Endothelial cell of umbilical vein (primary cell): ENCODE measurements around the gene GATA3. TPM values are rescaled to one million over a fixed set of nuclear protein-coding genes. Genes with fewer than 3 reads are reported as not detected.
A peak's percentile ranks its signal among the peaks of the same experiment; 100 is the strongest.

Source experiments
- BruUV-seq: library from RNA; stranded (reverse); fragments of 400-500 nt; replicated peaks from 2 replicates; lab custom pipeline; 2021; lab: Mats Ljungman, UMichigan
- CTCF ChIA-PET: fragments of 300-600, 350-600 bp; sonication (Branson Sonifier 250); formaldehyde crosslinking; loops from one replicate; lab custom pipeline; 2021; ENCODE audit warnings: antibody characterized with exemption, inconsistent platforms; lab: Charles Lee
- POLR2A ChIA-PET: fragments of 300-600, 350-600 bp; sonication (Branson Sonifier 250); formaldehyde crosslinking; loops from one replicate; lab custom pipeline; 2021; ENCODE audit warnings: antibody characterized with exemption, inconsistent platforms; lab: Charles Lee
- DNase-seq: peaks from one replicate; pipeline ENCODE4 v3.0.0-alpha.2; 2011; ENCODE audit warnings: low read depth, low spot score
- FAIRE-seq: peaks from 2 replicates; lab custom pipeline; 2011; peaks lifted over from hg19 to GRCh38; lab: Jason Lieb, UNC
- H2AFZ ChIP-seq: 2 replicates; pipeline ENCODE4 v1.6.0; 2012; ENCODE audit warnings: low read depth, low read length, control low read depth, inconsistent platforms
- H3K27ac ChIP-seq: 2 replicates; pipeline ENCODE4 v1.5.1; 2011; ENCODE audit warnings: low read depth, mild to moderate bottlenecking, control low read depth, low read length, moderate library complexity; ENCODE audit not compliant: insufficient read depth
- H3K27me3 ChIP-seq, 2 experiments: 2 replicates each; pipeline versions ENCODE4 v1.6.0 to v1.6.1; 2011; ENCODE audit warnings: low read length in 2 of 2, mixed read lengths in 1 of 2; ENCODE audit not compliant: control insufficient read depth in 2 of 2, insufficient read depth in 2 of 2
- H3K36me3 ChIP-seq, 2 experiments: 2 replicates in 1 of 2; 3 replicates in 1 of 2; pipeline ENCODE4 v1.5.1; 2011; ENCODE audit warnings: low read length in 2 of 2, mild to moderate bottlenecking in 1 of 2, moderate library complexity in 1 of 2; ENCODE audit not compliant: control insufficient read depth in 2 of 2, insufficient read depth in 2 of 2; ENCODE audit errors: extremely low read depth in 1 of 2
- H3K4me1 ChIP-seq: 3 replicates; pipeline ENCODE4 v1.5.1; 2011; ENCODE audit warnings: mild to moderate bottlenecking, low read length; ENCODE audit not compliant: control insufficient read depth, insufficient read depth; ENCODE audit errors: extremely low read depth
- H3K4me2 ChIP-seq: 2 replicates; pipeline ENCODE4 v1.6.1; 2011; ENCODE audit warnings: low read length, control low read depth, mixed read lengths; ENCODE audit not compliant: insufficient read depth
- H3K4me3 ChIP-seq, 3 experiments: fragments of 200-600 bp in 1 of 3; sonication (generic), shearing (Covaris generic) in 1 of 3; replicated peaks in 1 of 3; 2 replicates each; pipeline ENCODE4 v1.5.1; 2011 to 2016; ENCODE audit warnings: control low read depth in 3 of 3, low read length in 3 of 3, mild to moderate bottlenecking in 2 of 3, inconsistent platforms in 1 of 3, low read depth in 1 of 3, moderate library complexity in 1 of 3; ENCODE audit not compliant: insufficient read depth in 1 of 3
- H3K79me2 ChIP-seq: 2 replicates; pipeline ENCODE4 v1.6.0; 2012; ENCODE audit warnings: low read length, inconsistent platforms; ENCODE audit not compliant: control insufficient read depth, insufficient read depth
- H3K9ac ChIP-seq: replicated peaks from 2 replicates; pipeline ENCODE3; 2011; ENCODE audit warnings: low read length, control low read depth; ENCODE audit not compliant: insufficient read depth; ENCODE audit errors: extremely low read depth
- H3K9me1 ChIP-seq: replicated peaks from 3 replicates; pipeline ENCODE4 v1.6.0; 2011; ENCODE audit warnings: mild to moderate bottlenecking, low read length; ENCODE audit not compliant: control insufficient read depth, insufficient read depth; ENCODE audit errors: extremely low read depth
- H3K9me3 ChIP-seq: replicated peaks from 2 replicates; pipeline ENCODE4 v1.5.1; 2012; ENCODE audit warnings: low read length, inconsistent platforms; ENCODE audit not compliant: control insufficient read depth, insufficient read depth
- H4K20me1 ChIP-seq: replicated peaks from 2 replicates; pipeline ENCODE3; 2011; ENCODE audit warnings: mild to moderate bottlenecking, low read length; ENCODE audit not compliant: control insufficient read depth, insufficient read depth; ENCODE audit errors: extremely low read depth
- EZH2 ChIP-seq: IDR thresholded peaks from 2 replicates; pipeline ENCODE4 v1.6.1; 2012; ENCODE audit warnings: borderline replicate concordance, low read depth, mild to moderate bottlenecking, moderate library complexity, low read length, inconsistent platforms; ENCODE audit not compliant: severe bottlenecking
- FOS ChIP-seq: IDR thresholded peaks from 2 replicates; pipeline ENCODE4 v1.6.1; 2011; ENCODE audit warnings: mild to moderate bottlenecking, low read length, moderate library complexity, borderline replicate concordance; ENCODE audit not compliant: insufficient read depth
- GATA2 ChIP-seq: IDR thresholded peaks from 2 replicates; pipeline ENCODE4 v1.7.0; 2011; ENCODE audit warnings: low read depth, mild to moderate bottlenecking, moderate library complexity, mixed read lengths, low read length; ENCODE audit not compliant: insufficient read length, insufficient read depth
- JUN ChIP-seq: IDR thresholded peaks from 2 replicates; pipeline ENCODE4 v1.6.1; 2011; ENCODE audit warnings: borderline replicate concordance, low read depth; ENCODE audit not compliant: insufficient read length, insufficient read depth
- MYC ChIP-seq: IDR thresholded peaks from one replicate; pipeline ENCODE4 v1.6.1; 2011; ENCODE audit warnings: mild to moderate bottlenecking, low read depth, low read length
- POLR2A ChIP-seq: IDR thresholded peaks from 2 replicates; pipeline ENCODE4 v1.6.1; 2012; ENCODE audit warnings: low read depth, mild to moderate bottlenecking, control low read depth, low read length
- POLR2AphosphoS5 ChIP-seq: IDR thresholded peaks from 2 replicates; pipeline ENCODE4 v1.6.1; 2012; ENCODE audit warnings: low read depth, mild to moderate bottlenecking, control low read depth, low read length, moderate library complexity; ENCODE audit not compliant: insufficient read depth
- dilution Hi-C: fragments of 300-500 bp; cut with MboI; formaldehyde crosslinking; loops from one replicate; pipeline ENCODE4 v1.15.0; 2019; ENCODE audit warnings: low sequenced_read_pairs; ENCODE audit not compliant: extremely low pct_ligation_motif_present
- intact Hi-C: fragments of 100-400 bp; cut with micrococcal nuclease; formaldehyde crosslinking; loops from one replicate; pipeline ENCODE4 v1.10.0; 2022
- polyA plus RNA-seq, 4 experiments: library from polyadenylated mRNA; depleted of rRNA in 3 of 4; stranded (reverse) in 3 of 4; unstranded in 1 of 4; fragments of >200 nt; gene quantifications; 2 replicates each; pipeline versions ENCODE4 v1.2.1 to v1.2.3, GENCODE V29; 2011 to 2012; ENCODE audit warnings: missing spikeins in 1 of 4
- total RNA-seq: library from RNA; stranded (reverse); gene quantifications from 2 replicates; pipeline ENCODE4 v1.2.3, GENCODE V29; 2021
- TF ChIP-seq, protein P1 (sequence below): IDR thresholded peaks from 2 replicates; pipeline ENCODE4 v1.6.1; 2011; ENCODE audit not compliant: insufficient read depth, insufficient read length
- TF ChIP-seq, protein P2 (sequence below), 2 donors: IDR thresholded peaks; 1 replicate in 1 of 2; 2 replicates in 1 of 2; pipeline ENCODE4 v1.5.1; 2011; ENCODE audit warnings: low read length in 2 of 2, mild to moderate bottlenecking in 2 of 2, moderate library complexity in 2 of 2, control low read depth in 1 of 2, inconsistent platforms in 1 of 2, low read depth in 1 of 2; ENCODE audit not compliant: insufficient read depth in 1 of 2; ENCODE audit errors: extremely low read depth in 1 of 2

Gene GATA3
- total and polyA plus RNA-seq, 2 donors (not counting 3 experiments of a cell fraction or from before 2014, with no cell fraction given): 9.3 to 33.0 TPM

DNA sequence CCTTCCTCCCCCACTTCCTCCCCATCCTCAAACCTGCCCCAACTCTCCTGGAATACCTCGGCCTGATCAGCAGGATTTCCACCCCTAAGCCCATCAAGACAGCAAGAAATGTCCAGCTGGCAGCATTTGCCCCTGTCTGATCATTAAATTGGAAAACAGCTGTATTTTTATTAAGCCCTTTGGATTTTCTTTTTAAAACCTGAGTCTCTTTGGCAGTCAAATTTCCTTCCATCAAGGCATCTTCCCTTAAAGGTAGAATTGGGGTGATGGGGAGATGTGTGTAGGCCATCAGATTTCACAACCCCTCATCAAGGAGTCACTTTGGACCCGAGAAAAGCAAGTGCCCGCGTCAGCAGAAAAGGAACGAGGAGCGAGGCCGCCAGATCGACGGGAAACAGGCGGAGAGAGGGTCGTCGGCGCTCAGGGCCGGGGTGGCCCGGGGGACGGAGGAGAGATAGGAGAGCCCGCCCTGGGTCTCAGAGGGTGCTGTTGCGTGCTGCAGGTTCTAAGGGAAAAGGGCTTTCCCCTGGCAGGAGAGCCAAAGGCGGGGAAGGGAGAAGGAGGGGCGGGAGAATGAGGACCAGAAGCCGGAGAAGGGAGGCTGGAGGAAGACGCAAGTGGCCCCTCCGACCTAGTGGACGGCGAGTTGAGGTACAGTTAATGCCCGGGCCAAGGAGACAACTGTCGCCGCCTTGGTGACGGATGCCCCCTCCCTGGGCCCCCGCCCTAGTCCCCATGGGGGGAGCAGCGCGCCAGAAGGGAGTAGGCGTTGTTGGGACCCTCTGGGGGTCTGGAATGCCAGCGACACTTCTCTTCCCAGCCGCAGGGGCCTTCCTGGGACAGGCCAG is 11.5 kb upstream of the GATA3 start:
- DNase-seq: peak; percentile 15
- CTCF ChIA-PET: interaction anchor here (1.8 kb wide), 1 partner anchor 171 kb away, joined by 8 read pairs; no protein-coding TSS in a partner anchor
- TF ChIP-seq, protein P1, sequence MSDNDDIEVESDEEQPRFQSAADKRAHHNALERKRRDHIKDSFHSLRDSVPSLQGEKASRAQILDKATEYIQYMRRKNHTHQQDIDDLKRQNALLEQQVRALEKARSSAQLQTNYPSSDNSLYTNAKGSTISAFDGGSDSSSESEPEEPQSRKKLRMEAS: no peak
- TF ChIP-seq, protein P2, sequence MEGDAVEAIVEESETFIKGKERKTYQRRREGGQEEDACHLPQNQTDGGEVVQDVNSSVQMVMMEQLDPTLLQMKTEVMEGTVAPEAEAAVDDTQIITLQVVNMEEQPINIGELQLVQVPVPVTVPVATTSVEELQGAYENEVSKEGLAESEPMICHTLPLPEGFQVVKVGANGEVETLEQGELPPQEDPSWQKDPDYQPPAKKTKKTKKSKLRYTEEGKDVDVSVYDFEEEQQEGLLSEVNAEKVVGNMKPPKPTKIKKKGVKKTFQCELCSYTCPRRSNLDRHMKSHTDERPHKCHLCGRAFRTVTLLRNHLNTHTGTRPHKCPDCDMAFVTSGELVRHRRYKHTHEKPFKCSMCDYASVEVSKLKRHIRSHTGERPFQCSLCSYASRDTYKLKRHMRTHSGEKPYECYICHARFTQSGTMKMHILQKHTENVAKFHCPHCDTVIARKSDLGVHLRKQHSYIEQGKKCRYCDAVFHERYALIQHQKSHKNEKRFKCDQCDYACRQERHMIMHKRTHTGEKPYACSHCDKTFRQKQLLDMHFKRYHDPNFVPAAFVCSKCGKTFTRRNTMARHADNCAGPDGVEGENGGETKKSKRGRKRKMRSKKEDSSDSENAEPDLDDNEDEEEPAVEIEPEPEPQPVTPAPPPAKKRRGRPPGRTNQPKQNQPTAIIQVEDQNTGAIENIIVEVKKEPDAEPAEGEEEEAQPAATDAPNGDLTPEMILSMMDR (IDR thresholded peaks at IDR 0.05; ENCODE audit: extremely low read depth in 1 of 2, insufficient read depth in 1 of 2, low read depth in 1 of 2, low read length in 2 of 2): no peak
- TF ChIP-seq EZH2: no peak
- no peak for TF ChIP-seq GATA2
- TF ChIP-seq POLR2A: no peak
- TF ChIP-seq JUN: no peak
- no peak for TF ChIP-seq MYC
- TF ChIP-seq POLR2AphosphoS5: no peak
- TF ChIP-seq FOS: no peak
- peak; percentile 21 for FAIRE-seq
- Histone ChIP-seq H4K20me1 (no peaks in the 10 kb centered on the region), H3K4me2 (peak overlapping the region; percentile 42), H3K9ac (no peak overlapping the region), H3K27ac (no peak overlapping the region), H3K79me2 (peaks cover 4% of the 10 kb centered on the region), H3K27me3 (peaks cover 20 to 22% of the 10 kb centered on the region in 2 experiments), H3K9me3 (no peaks in the 10 kb centered on the region), H3K4me3 (no peak overlapping the region), H3K4me1 (peaks cover 74% of the 10 kb centered on the region), H2AFZ (peak overlapping the region; percentile 85), H3K9me1 (no peaks in the 10 kb centered on the region), H3K36me3 (no peaks in the 10 kb centered on the region)
- intact Hi-C loops: no loop called here
- no TSS peak for BruUV-seq
- dilution Hi-C loops: no loop called here
- POLR2A ChIA-PET: no interaction called here
